Neural cell (in vitro differentiated cells): Measurements from ENCODE around the gene PHF8. TPM values are rescaled to one million over a fixed set of nuclear protein-coding genes. Genes with fewer than 3 reads are reported as not detected.

Experiments
- H2AFZ ChIP-seq: fragments of 200-600, 300-800 bp; sonication (generic), shearing (Covaris generic); 2 replicates; pipeline ENCODE4 v1.6.0; 2014; ENCODE audit warnings: low read depth, mild to moderate bottlenecking, antibody characterized with exemption, low read length, moderate library complexity
- H3F3A ChIP-seq: fragments of 200-600 bp; shearing (Covaris generic); 2 replicates; pipeline ENCODE4 v1.6.1; 2016; ENCODE audit warnings: mild to moderate bottlenecking, moderate library complexity, mixed read lengths, antibody characterized with exemption, low read length; ENCODE audit not compliant: insufficient read depth, poor library complexity, severe bottlenecking
- H3K27ac ChIP-seq: fragments of 200-600, 300-800 bp; sonication (generic), shearing (Covaris generic); 2 replicates; pipeline ENCODE4 v1.5.1; 2014; ENCODE audit warnings: mild to moderate bottlenecking, low read length, moderate library complexity
- H3K27me3 ChIP-seq: fragments of 300-800, 200-600 bp; sonication (generic), shearing (Covaris generic); 2 replicates; pipeline ENCODE4 v1.6.0; 2014; ENCODE audit warnings: mild to moderate bottlenecking, low read depth, low read length, moderate library complexity; ENCODE audit not compliant: insufficient read depth
- H3K36me3 ChIP-seq: fragments of 300-800, 200-600 bp; sonication (generic), shearing (Covaris generic); 2 replicates; pipeline ENCODE4 v1.5.1; 2014; ENCODE audit warnings: mild to moderate bottlenecking, antibody characterized with exemption, low read length, moderate library complexity; ENCODE audit not compliant: insufficient read depth
- H3K4me2 ChIP-seq: fragments of 300-800, 200-600 bp; sonication (generic), shearing (Covaris generic); 2 replicates; pipeline ENCODE4 v1.6.0; 2014; ENCODE audit warnings: mild to moderate bottlenecking, low read length
- H3K4me3 ChIP-seq: fragments of 300-800, 200-600 bp; sonication (generic), shearing (Covaris generic); 2 replicates; pipeline ENCODE4 v1.5.1; 2014; ENCODE audit warnings: mild to moderate bottlenecking, low read length, moderate library complexity
- H3K79me2 ChIP-seq: fragments of 200-600 bp; shearing (Covaris generic); replicated peaks from 2 replicates; pipeline ENCODE4 v1.6.0; 2014; ENCODE audit warnings: mild to moderate bottlenecking, low read length, moderate library complexity; ENCODE audit not compliant: insufficient read depth
- H3K9ac ChIP-seq: fragments of 300-800, 200-600 bp; sonication (generic), shearing (Covaris generic); 2 replicates; pipeline ENCODE4 v1.6.1; 2016; ENCODE audit warnings: mild to moderate bottlenecking, low read length, mixed read lengths
- H3K9me2 ChIP-seq: fragments of 200-600 bp; shearing (Covaris generic); 2 replicates; pipeline ENCODE4 v1.6.1; 2016; ENCODE audit warnings: mild to moderate bottlenecking, low read length, mixed read lengths; ENCODE audit not compliant: insufficient read depth
- H3K9me3 ChIP-seq: fragments of 200-600, 300-800 bp; sonication (generic), shearing (Covaris generic); 2 replicates; pipeline ENCODE4 v1.6.1; 2016; ENCODE audit warnings: mild to moderate bottlenecking, mixed run types, low read length, moderate library complexity, mixed read lengths
- H4K20me1 ChIP-seq: fragments of 200-600 bp; shearing (Covaris generic); 2 replicates; pipeline ENCODE4 v1.6.1; 2016; ENCODE audit warnings: mild to moderate bottlenecking, mixed run types; ENCODE audit not compliant: insufficient read depth
- EP300 ChIP-seq: fragments of 450-650 bp; conservative IDR thresholded peaks from 2 replicates; pipeline ENCODE4 v1.6.1; 2014; ENCODE audit warnings: antibody characterized with exemption, mild to moderate bottlenecking, moderate library complexity; ENCODE audit not compliant: poor library complexity, severe bottlenecking
- EZH2 ChIP-seq: fragments of 200-600, 300-800 bp; shearing (Covaris generic), sonication (generic); IDR thresholded peaks from 2 replicates; pipeline ENCODE4 v1.6.1; 2014; ENCODE audit warnings: antibody characterized with exemption, low read length, borderline replicate concordance, mild to moderate bottlenecking; ENCODE audit not compliant: insufficient read depth, poor library complexity, severe bottlenecking
- MXI1 ChIP-seq: fragments of 450-650 bp; conservative IDR thresholded peaks from 2 replicates; pipeline ENCODE4 v1.6.1; 2014; ENCODE audit warnings: antibody characterized with exemption, mild to moderate bottlenecking; ENCODE audit not compliant: poor library complexity, severe bottlenecking
- POLR2AphosphoS5 ChIP-seq: IDR thresholded peaks from 2 replicates; pipeline ENCODE4 v1.6.1; 2012
- RAD21 ChIP-seq: fragments of 450-650 bp; conservative IDR thresholded peaks from 2 replicates; pipeline ENCODE4 v1.6.1; 2014; ENCODE audit warnings: antibody characterized with exemption, mild to moderate bottlenecking, moderate library complexity
- REST ChIP-seq: IDR thresholded peaks from 2 replicates; pipeline ENCODE4 v1.6.1; 2012; ENCODE audit warnings: borderline replicate concordance
- SMC3 ChIP-seq: fragments of 450-650 bp; conservative IDR thresholded peaks from 2 replicates; pipeline ENCODE4 v1.6.1; 2014; ENCODE audit warnings: antibody characterized with exemption, mild to moderate bottlenecking, moderate library complexity; ENCODE audit not compliant: poor library complexity
- TAF1 ChIP-seq: IDR thresholded peaks from 2 replicates; pipeline ENCODE4 v1.6.1; 2012; ENCODE audit warnings: low read depth
- polyA plus RNA-seq: library from polyadenylated mRNA; depleted of rRNA; stranded (reverse); fragments of >200 nt; gene quantifications from 2 replicates; pipeline ENCODE4 v1.2.3, GENCODE V29; 2014
- TF ChIP-seq, protein P1 (sequence below): fragments of 450-650 bp; IDR thresholded peaks from 2 replicates; pipeline ENCODE4 v1.5.1; 2014; ENCODE audit warnings: antibody characterized with exemption, mild to moderate bottlenecking, moderate library complexity; ENCODE audit not compliant: poor library complexity, severe bottlenecking

The PHF8 gene
- polyA plus RNA-seq, 1 donor from 2014 or later: 9.8 TPM

DNA sequence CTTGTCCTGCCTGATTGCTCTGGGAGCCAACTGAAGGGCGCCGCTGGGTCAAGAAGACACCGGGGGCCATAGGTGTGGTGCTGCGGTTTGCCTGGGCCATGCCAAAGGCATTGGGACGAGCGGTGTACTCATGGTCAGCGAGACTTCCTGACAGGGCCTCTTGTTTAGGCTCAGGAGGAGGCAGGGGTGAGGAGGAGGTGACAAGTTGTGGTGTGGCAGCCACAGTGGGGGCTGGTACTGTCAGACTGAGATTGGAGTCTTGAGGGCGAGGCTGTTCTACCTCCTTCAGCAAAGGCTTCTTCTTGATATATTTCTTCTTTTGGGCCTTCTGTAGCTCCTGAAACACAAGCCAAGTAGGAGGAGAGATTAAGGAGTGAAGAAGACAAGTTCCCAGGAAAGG, 104.1 kb downstream of the PHF8 start:
- Histone ChIP-seq H3K9ac (no peak overlapping the region), H2AFZ (no peak overlapping the region), H3K4me3 (no peak overlapping the region), H4K20me1 (no peaks in the 10 kb centered on the region), H3K27me3 (no peaks in the 10 kb centered on the region), H3K79me2 (no peaks in the 10 kb centered on the region), H3F3A (no peaks in the 10 kb centered on the region), H3K9me3 (no peaks in the 10 kb centered on the region), H3K27ac (no peak overlapping the region), H3K4me2 (no peak overlapping the region), H3K36me3 (no peaks in the 10 kb centered on the region), H3K9me2 (no peaks in the 10 kb centered on the region)
- TF ChIP-seq SMC3 (no peak), RAD21 (no peak), REST (no peak), POLR2AphosphoS5 (no peak), EP300 (no peak), EZH2 (no peak), TAF1 (no peak), MXI1 (no peak)
- TF ChIP-seq, protein P1, sequence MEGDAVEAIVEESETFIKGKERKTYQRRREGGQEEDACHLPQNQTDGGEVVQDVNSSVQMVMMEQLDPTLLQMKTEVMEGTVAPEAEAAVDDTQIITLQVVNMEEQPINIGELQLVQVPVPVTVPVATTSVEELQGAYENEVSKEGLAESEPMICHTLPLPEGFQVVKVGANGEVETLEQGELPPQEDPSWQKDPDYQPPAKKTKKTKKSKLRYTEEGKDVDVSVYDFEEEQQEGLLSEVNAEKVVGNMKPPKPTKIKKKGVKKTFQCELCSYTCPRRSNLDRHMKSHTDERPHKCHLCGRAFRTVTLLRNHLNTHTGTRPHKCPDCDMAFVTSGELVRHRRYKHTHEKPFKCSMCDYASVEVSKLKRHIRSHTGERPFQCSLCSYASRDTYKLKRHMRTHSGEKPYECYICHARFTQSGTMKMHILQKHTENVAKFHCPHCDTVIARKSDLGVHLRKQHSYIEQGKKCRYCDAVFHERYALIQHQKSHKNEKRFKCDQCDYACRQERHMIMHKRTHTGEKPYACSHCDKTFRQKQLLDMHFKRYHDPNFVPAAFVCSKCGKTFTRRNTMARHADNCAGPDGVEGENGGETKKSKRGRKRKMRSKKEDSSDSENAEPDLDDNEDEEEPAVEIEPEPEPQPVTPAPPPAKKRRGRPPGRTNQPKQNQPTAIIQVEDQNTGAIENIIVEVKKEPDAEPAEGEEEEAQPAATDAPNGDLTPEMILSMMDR: no peak

DNA sequence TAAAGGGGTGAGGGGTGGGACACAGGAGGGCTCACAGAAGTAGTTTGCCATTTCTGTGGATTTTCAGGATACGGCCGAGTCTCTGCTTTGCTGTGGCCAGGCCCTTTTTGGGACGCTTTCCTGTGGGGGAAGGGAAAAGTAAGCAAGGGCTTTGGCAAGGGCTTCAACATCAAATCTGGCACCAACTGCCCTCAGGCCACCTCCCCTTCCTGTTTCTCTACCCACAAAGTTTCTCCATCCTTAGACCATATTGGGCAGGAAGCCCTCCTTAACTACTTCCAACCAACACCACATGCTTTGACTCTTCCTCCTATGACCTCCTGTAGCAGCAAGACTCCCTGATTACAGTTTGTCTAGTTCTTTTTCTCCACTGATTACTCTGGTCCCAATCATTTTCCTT, 105.1 kb downstream of the PHF8 start:
- Histone ChIP-seq H3K9ac (no peak overlapping the region), H4K20me1 (no peaks in the 10 kb centered on the region), H3F3A (no peaks in the 10 kb centered on the region), H3K4me3 (no peak overlapping the region), H2AFZ (no peak overlapping the region), H3K79me2 (no peaks in the 10 kb centered on the region), H3K4me2 (no peak overlapping the region), H3K36me3 (no peaks in the 10 kb centered on the region), H3K27ac (no peak overlapping the region), H3K9me2 (no peaks in the 10 kb centered on the region), H3K9me3 (no peaks in the 10 kb centered on the region), H3K27me3 (no peaks in the 10 kb centered on the region)
- no peak for TF ChIP-seq TAF1
- no peak for TF ChIP-seq EP300
- no peak for TF ChIP-seq REST
- TF ChIP-seq, protein P1: no peak
- TF ChIP-seq SMC3: no peak
- TF ChIP-seq EZH2: no peak
- TF ChIP-seq RAD21: no peak
- no peak for TF ChIP-seq MXI1
- no peak for TF ChIP-seq POLR2AphosphoS5
